HG02642 (cell line): ENCODE measurements around the gene RAN.
"Not testable (repeated sequence)": the region's sequence is repeated elsewhere in the genome, so short reads cannot be mapped to it uniquely, and the experiment has no call there.

ENCODE experiments used
- ATAC-seq: cut with Tn5 transposase; IDR thresholded peaks from one replicate; pipeline ENCODE4 v1.9.1; 2021; ENCODE audit warnings: mild to moderate bottlenecking; ENCODE audit not compliant: unreplicated experiment, poor library complexity

The RAN gene

GRCh38 chr12:130876758-130877157 lies 4.9 kb downstream of the RAN start:
- no peak for ATAC-seq

- ATAC-seq, result no peak
These were observed 5.5 kb downstream of the RAN start for GRCh38 chr12:130877333-130877732.

- no peak for ATAC-seq
These were observed 6.6 kb downstream of the RAN start for GRCh38 chr12:130878193-130879185.

- ATAC-seq, result peak; percentile 68
These were observed 7.4 kb downstream of the RAN start for GRCh38 chr12:130879212-130879686.

- no peak for ATAC-seq
These were observed 8.0 kb downstream of the RAN start for GRCh38 chr12:130879781-130880389.

- no peak for ATAC-seq
These were observed 8.6 kb downstream of the RAN start for GRCh38 chr12:130880411-130880885.

GRCh38 chr12:130881046-130881445 lies 9.2 kb downstream of the RAN start:
- ATAC-seq, result no peak

- ATAC-seq, result no peak
These were observed 9.7 kb downstream of the RAN start for GRCh38 chr12:130881548-130881947.

GRCh38 chr12:130887190-130887589 lies 15.3 kb downstream of the RAN start:
- not testable (repeated sequence) for ATAC-seq

GRCh38 chr12:130904064-130904463 lies 32.2 kb downstream of the RAN start:
- ATAC-seq, result no peak

- not testable (repeated sequence) for ATAC-seq
These were observed 33.1 kb downstream of the RAN start for GRCh38 chr12:130904936-130905455.

GRCh38 chr12:130909111-130909510 lies 37.2 kb downstream of the RAN start:
- no peak for ATAC-seq

- no peak for ATAC-seq
These were observed 39.3 kb downstream of the RAN start for GRCh38 chr12:130911193-130911592.

GRCh38 chr12:130911933-130912332 lies 40.1 kb downstream of the RAN start:
- ATAC-seq, result no peak

- no peak for ATAC-seq
These were observed 44.5 kb downstream of the RAN start for GRCh38 chr12:130916241-130916911.

- ATAC-seq, result no peak
These were observed 45.7 kb downstream of the RAN start for GRCh38 chr12:130917607-130918006.

GRCh38 chr12:130919086-130919485 lies 47.2 kb downstream of the RAN start:
- ATAC-seq, result no peak

- no peak for ATAC-seq
These were observed 48.3 kb downstream of the RAN start for GRCh38 chr12:130920119-130920703.

- ATAC-seq, result no peak
These were observed 49.0 kb downstream of the RAN start for GRCh38 chr12:130920723-130921381.
